Keratinocyte (primary cell): Measurements from ENCODE around the gene PAQR3. TPM values are rescaled to one million over a fixed set of nuclear protein-coding genes. Genes with fewer than 3 reads are reported as not detected.

Experiments used
- DNase-seq: peaks from one replicate; pipeline ENCODE4 v3.0.0-alpha.2; 2011; ENCODE audit warnings: low read depth, missing footprints, low spot score
- FAIRE-seq: peaks from 2 replicates; lab custom pipeline; 2011; peaks lifted over from hg19 to GRCh38; lab: Jason Lieb, UNC
- H2AFZ ChIP-seq: 2 replicates; pipeline ENCODE4 v1.6.0; 2012; ENCODE audit warnings: low read length, control low read depth, inconsistent platforms; ENCODE audit not compliant: control insufficient read depth
- H3K27ac ChIP-seq: 2 replicates; pipeline ENCODE4 v1.5.1; 2011; ENCODE audit warnings: low read length; ENCODE audit not compliant: control insufficient read depth, insufficient read depth
- H3K27me3 ChIP-seq: 3 replicates; pipeline ENCODE4 v1.6.0; 2011; ENCODE audit warnings: low read length; ENCODE audit not compliant: control insufficient read depth, insufficient read depth; ENCODE audit errors: extremely low read depth
- H3K36me3 ChIP-seq, 2 experiments: 2 replicates in 1 of 2; 3 replicates in 1 of 2; pipeline ENCODE4 v1.5.1; 2011; ENCODE audit warnings: low read length in 2 of 2, mild to moderate bottlenecking in 1 of 2; ENCODE audit not compliant: control insufficient read depth in 2 of 2, insufficient read depth in 2 of 2; ENCODE audit errors: extremely low read depth in 1 of 2
- H3K4me1 ChIP-seq: 3 replicates; pipeline ENCODE4 v1.5.1; 2011; ENCODE audit warnings: low read length; ENCODE audit not compliant: control insufficient read depth, insufficient read depth; ENCODE audit errors: extremely low read depth
- H3K4me2 ChIP-seq: 3 replicates; pipeline ENCODE4 v1.6.0; 2011; ENCODE audit warnings: low read depth, low read length; ENCODE audit not compliant: control insufficient read depth, insufficient read depth; ENCODE audit errors: extremely low read depth
- H3K4me3 ChIP-seq, 3 experiments: fragments of 200-600 bp in 1 of 3; sonication (generic) in 1 of 3; 2 replicates in 2 of 3; 3 replicates in 1 of 3; pipeline ENCODE4 v1.5.1; 2011 to 2016; ENCODE audit warnings: low read length in 3 of 3, mild to moderate bottlenecking in 3 of 3, control low read depth in 2 of 3, inconsistent platforms in 1 of 3, low read depth in 1 of 3, mixed read lengths in 1 of 3, mixed run types in 1 of 3, moderate library complexity in 1 of 3; ENCODE audit not compliant: control insufficient read depth in 2 of 3, insufficient read depth in 2 of 3; ENCODE audit errors: extremely low read depth in 1 of 3
- H3K79me2 ChIP-seq: 2 replicates; pipeline ENCODE4 v1.6.0; 2012; ENCODE audit warnings: low read length; ENCODE audit not compliant: control insufficient read depth, insufficient read depth
- H3K9ac ChIP-seq: 3 replicates; pipeline ENCODE4 v1.6.0; 2011; ENCODE audit warnings: low read length; ENCODE audit not compliant: control insufficient read depth, insufficient read depth; ENCODE audit errors: extremely low read depth
- H3K9me1 ChIP-seq: 3 replicates; pipeline ENCODE4 v1.6.0; 2011; ENCODE audit warnings: low read length; ENCODE audit not compliant: control insufficient read depth, insufficient read depth; ENCODE audit errors: extremely low read depth
- H3K9me3 ChIP-seq: 2 replicates; pipeline ENCODE4 v1.5.1; 2012; ENCODE audit warnings: low read depth, low read length; ENCODE audit not compliant: control insufficient read depth
- H4K20me1 ChIP-seq: 3 replicates; pipeline ENCODE4 v1.6.0; 2011; ENCODE audit warnings: low read length; ENCODE audit not compliant: control insufficient read depth, insufficient read depth; ENCODE audit errors: extremely low read depth
- CTCF ChIP-seq, 3 experiments: IDR thresholded peaks in 1 of 3; conservative IDR thresholded peaks in 1 of 3; optimal IDR thresholded peaks in 1 of 3; 2 replicates in 2 of 3; 3 replicates in 1 of 3; pipeline versions ENCODE3 to v1.5.1; 2011; ENCODE audit warnings: low read length in 3 of 3, mild to moderate bottlenecking in 3 of 3, moderate library complexity in 2 of 3, control low read depth in 1 of 3, inconsistent platforms in 1 of 3; ENCODE audit not compliant: insufficient read depth in 2 of 3; ENCODE audit errors: extremely low read depth in 1 of 3
- EZH2 ChIP-seq: IDR thresholded peaks from one replicate; pipeline ENCODE4 v1.6.1; 2012; ENCODE audit warnings: inconsistent platforms, mild to moderate bottlenecking, low read length, moderate library complexity
- dilution Hi-C: fragments of 300-500 bp; cut with MboI; formaldehyde crosslinking; loops from one replicate; pipeline ENCODE4 v1.7.0; 2020; ENCODE audit warnings: low sequenced_read_pairs; ENCODE audit not compliant: extremely low pct_ligation_motif_present
- polyA plus RNA-seq, 5 experiments: library from polyadenylated mRNA; depleted of rRNA in 3 of 5; stranded (reverse) in 3 of 5; stranded (forward) in 1 of 5; unstranded in 1 of 5; fragments of >200 nt; gene quantifications; 1 replicate in 1 of 5; 2 replicates in 3 of 5; 3 replicates in 1 of 5; pipeline versions ENCODE4 v1.2.1 to v1.2.3, GENCODE V29; 2011 to 2012; ENCODE audit warnings: missing spikeins in 2 of 5, low read depth in 1 of 5, low replicate concordance in 1 of 5

The PAQR3 gene
- polyA plus RNA-seq, 1 donor (not counting 4 experiments of a cell fraction or from before 2014, with no cell fraction given): 31.0 TPM

DNA sequence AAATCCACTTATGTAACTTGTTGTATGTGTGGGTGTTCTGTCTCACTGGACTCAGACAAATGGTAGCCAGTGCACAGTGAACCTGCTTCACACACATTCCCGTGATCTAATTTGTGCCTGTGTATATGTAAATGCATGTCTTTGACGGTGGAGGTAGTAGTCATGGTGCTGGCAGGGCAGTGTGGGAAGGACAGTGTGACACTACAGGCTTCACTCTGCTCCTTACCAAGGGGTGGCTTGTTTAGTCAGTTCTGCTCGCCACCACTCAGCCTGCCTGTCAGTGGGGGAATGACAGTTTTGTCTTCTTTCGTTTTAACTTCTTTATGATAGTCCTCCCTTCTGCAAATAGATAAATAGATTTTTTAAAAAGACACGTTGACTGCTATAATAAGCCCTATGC is 17.7 kb upstream of the PAQR3 start:
- Histone ChIP-seq H3K4me2 (no peak overlapping the region), H3K4me1 (no peaks in the 10 kb centered on the region), H3K9me1 (no peaks in the 10 kb centered on the region), H3K9me3 (no peaks in the 10 kb centered on the region), H4K20me1 (no peaks in the 10 kb centered on the region), H3K36me3 (no peaks in the 10 kb centered on the region), H3K27me3 (no peaks in the 10 kb centered on the region), H3K79me2 (no peaks in the 10 kb centered on the region), H2AFZ (no peak overlapping the region), H3K9ac (no peak overlapping the region), H3K27ac (no peak overlapping the region), H3K4me3 (no peak overlapping the region)
- dilution Hi-C loops: no loop called here
- FAIRE-seq (no peak), DNase-seq (no peak)
- TF ChIP-seq CTCF (optimal IDR thresholded peaks at IDR 0.05 in 1 of 3, IDR thresholded peaks at IDR 0.05 in 1 of 3, conservative IDR thresholded peaks at IDR 0.05 in 1 of 3; ENCODE audit: extremely low read depth in 1 of 3, insufficient read depth in 2 of 3, low read length in 3 of 3) (no peak), EZH2 (no peak)

- Histone ChIP-seq H3K9me1 (no peaks in the 10 kb centered on the region), H3K79me2 (no peaks in the 10 kb centered on the region), H3K9me3 (no peaks in the 10 kb centered on the region), H4K20me1 (no peaks in the 10 kb centered on the region), H3K27ac (no peak overlapping the region), H3K36me3 (no peaks in the 10 kb centered on the region), H3K27me3 (no peaks in the 10 kb centered on the region), H3K4me1 (no peaks in the 10 kb centered on the region), H2AFZ (no peak overlapping the region), H3K4me2 (no peak overlapping the region), H3K9ac (no peak overlapping the region), H3K4me3 (no peak overlapping the region)
- DNase-seq (no peak), FAIRE-seq (no peak)
- no peak for TF ChIP-seq EZH2
- peak; percentile 39 to 68 (median 63) for TF ChIP-seq CTCF (optimal IDR thresholded peaks at IDR 0.05 in 1 of 3, IDR thresholded peaks at IDR 0.05 in 1 of 3, conservative IDR thresholded peaks at IDR 0.05 in 1 of 3; ENCODE audit: extremely low read depth in 1 of 3, insufficient read depth in 2 of 3, low read length in 3 of 3)
- dilution Hi-C loops: no loop called here
Observed at GRCh38 chr4:78953769-78954666, 14.8 kb upstream of the PAQR3 start.
